ENCODE measurements around the gene POLD1. TPM values are rescaled to one million over a fixed set of nuclear protein-coding genes. Genes with fewer than 3 reads are reported as not detected.

POLD1 gene
- total RNA-seq, 1 donor: 25.0 TPM

DNA sequence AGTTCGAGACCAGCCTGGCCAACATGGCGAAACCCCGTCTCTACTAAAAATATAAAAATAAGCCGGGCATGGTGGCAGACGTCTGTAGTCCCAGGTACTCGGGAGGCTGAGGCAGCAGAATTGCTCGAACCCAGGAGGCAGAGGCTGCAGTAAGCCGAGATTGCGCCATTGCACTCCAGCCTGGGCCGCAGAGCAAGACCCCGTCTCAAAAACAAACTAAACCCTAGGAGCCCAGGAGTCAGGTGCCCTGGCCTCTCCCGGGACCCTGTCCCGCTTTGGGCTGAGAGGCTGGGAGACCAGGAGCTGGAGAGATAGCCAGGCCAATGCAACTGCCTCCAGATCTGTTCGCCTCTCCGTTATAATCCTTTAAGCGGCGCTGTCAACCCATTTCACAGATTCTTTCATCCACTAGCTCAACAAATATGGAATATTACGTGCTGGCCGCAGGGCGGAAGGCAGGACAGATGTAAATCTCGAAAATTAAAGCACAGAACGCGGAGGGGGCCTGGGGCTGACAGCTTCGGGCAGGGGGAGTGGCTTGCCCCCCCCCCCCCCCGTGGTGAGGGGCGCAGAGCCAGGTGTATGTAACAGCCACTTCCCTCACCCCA lies 43.3 kb downstream of the POLD1 start:
- no peak for DNase-seq (ENCODE audit: low read depth)
- H3K4me3 ChIP-seq (ENCODE audit: low read depth, low read length): peak overlapping the region; percentile 21
- TF ChIP-seq, protein P1, sequence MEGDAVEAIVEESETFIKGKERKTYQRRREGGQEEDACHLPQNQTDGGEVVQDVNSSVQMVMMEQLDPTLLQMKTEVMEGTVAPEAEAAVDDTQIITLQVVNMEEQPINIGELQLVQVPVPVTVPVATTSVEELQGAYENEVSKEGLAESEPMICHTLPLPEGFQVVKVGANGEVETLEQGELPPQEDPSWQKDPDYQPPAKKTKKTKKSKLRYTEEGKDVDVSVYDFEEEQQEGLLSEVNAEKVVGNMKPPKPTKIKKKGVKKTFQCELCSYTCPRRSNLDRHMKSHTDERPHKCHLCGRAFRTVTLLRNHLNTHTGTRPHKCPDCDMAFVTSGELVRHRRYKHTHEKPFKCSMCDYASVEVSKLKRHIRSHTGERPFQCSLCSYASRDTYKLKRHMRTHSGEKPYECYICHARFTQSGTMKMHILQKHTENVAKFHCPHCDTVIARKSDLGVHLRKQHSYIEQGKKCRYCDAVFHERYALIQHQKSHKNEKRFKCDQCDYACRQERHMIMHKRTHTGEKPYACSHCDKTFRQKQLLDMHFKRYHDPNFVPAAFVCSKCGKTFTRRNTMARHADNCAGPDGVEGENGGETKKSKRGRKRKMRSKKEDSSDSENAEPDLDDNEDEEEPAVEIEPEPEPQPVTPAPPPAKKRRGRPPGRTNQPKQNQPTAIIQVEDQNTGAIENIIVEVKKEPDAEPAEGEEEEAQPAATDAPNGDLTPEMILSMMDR (IDR thresholded peaks at IDR 0.05; ENCODE audit: insufficient read depth, low read depth, low read length): no peak

DNA sequence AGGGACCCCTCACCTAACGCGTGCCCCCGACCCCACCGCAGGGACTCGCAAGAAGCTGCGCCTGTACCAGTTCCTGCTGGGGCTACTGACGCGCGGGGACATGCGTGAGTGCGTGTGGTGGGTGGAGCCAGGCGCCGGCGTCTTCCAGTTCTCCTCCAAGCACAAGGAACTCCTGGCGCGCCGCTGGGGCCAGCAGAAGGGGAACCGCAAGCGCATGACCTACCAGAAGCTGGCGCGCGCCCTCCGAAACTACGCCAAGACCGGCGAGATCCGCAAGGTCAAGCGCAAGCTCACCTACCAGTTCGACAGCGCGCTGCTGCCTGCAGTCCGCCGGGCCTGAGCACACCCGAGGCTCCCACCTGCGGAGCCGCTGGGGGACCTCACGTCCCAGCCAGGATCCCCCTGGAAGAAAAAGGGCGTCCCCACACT lies 43.9 kb downstream of the POLD1 start:
- H3K4me3 ChIP-seq (ENCODE audit: low read depth, low read length): peak overlapping the region; percentile 21
- peak; percentile 82 for DNase-seq (ENCODE audit: low read depth)
- TF ChIP-seq, protein P1 (IDR thresholded peaks at IDR 0.05; ENCODE audit: insufficient read depth, low read depth, low read length): no peak

DNA sequence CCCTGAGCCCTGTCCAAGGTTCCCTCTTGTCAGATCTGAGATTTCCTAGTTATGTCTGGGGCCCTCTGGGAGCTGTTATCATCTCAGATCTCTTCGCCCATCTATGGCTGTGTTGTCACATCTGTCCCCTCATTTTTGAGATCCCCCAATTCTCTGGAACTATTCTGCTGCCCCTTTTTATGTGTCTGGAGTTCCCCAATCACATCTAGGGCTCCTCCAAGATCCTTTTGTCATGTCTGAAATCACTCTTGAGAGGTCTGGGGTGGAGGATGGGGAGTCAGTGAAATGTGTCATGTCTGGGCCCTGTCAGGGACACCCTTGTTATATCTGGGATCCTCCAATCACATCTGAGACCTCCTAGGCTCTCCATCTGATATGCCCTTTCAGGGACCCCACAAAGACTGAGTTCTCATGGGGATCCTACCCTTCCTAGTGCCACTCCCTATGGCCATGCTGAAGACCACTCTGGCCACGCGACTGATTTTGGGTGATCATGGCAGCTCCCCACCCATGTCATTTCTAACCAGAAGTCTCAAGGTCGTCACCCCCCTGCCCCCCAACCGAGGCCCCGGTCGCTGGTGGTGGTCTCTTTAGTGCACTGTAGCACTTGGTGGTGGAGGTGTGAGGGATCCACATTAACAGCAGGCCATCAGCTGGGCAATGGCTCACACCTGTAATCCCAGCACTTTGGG lies 44.8 kb downstream of the POLD1 start:
- H3K4me3 ChIP-seq (ENCODE audit: low read depth, low read length): no peak overlapping the region
- TF ChIP-seq, protein P1 (IDR thresholded peaks at IDR 0.05; ENCODE audit: insufficient read depth, low read depth, low read length): no peak
- no peak for DNase-seq (ENCODE audit: low read depth)

DNA sequence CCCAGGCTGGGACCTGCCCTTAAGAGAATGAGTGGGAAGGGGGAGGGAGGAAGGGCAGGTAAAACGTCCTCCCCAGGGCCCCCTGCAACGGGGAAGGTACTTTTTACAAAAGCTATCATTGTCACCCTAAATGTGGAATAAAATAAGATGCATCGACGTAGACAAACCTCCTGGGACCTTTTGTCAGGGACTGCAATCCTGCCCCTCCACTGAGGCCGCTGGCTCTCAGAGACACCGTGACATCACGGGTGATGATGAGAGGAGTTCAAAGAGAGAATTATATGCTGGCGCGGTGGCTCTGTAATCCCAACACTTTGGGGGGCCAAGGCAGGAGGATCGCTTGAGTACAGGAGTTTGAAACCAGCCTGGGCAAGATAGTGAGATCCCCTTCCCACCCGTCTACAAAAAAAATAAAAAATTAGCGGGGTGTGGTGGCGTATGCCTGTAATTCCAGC lies 46.8 kb downstream of the POLD1 start:
- peak overlapping the region; percentile 70 for H3K4me3 ChIP-seq (ENCODE audit: low read depth, low read length)
- DNase-seq (ENCODE audit: low read depth): no peak
- TF ChIP-seq, protein P1 (IDR thresholded peaks at IDR 0.05; ENCODE audit: insufficient read depth, low read depth, low read length): no peak

DNA sequence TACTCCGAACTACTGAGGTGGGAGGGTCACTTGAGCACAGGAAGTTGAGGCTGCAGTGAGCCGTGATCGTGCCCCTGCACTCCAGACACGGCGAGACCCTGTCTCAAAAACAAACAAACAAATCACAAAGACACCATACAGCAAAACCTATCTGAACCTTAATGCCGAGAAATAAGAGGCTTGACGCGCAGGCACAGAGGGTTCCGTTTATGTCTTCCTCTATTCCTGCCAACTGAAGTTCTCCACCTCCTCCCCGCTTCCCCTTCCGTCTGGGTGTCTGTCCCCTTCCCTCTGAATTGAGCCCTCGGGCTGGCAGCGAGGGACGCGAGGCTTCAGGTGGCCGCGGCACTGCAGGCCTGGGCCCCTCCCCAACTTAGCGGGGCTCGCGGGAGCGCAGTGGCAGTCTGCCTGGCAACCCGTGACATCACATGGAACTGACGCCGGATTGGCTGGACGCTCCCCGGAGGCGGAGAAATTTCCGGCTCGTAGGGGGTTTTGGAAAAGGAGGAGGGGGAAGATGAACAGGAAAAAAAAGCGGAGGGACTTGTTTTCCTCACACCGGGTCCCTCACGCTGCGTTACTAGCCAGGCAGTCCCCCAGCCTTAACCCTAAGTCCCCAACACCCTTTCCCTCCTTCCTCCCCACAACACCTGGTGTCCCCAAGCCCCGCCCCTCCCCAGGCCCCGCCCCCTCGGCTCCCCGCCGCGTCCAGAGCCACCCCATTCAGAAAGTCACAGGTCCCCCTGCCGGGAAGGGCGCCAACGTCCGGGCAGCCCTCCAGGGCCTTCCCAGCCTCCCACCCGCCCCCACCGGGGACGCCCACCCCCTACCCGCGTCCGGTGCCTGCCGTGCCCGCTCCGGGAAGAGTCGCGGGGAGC lies 47.4 kb downstream of the POLD1 start:
- DNase-seq (ENCODE audit: low read depth): peak; percentile 68
- TF ChIP-seq, protein P1 (IDR thresholded peaks at IDR 0.05; ENCODE audit: insufficient read depth, low read depth, low read length): no peak
- peak overlapping the region; percentile 70 for H3K4me3 ChIP-seq (ENCODE audit: low read depth, low read length)

DNA sequence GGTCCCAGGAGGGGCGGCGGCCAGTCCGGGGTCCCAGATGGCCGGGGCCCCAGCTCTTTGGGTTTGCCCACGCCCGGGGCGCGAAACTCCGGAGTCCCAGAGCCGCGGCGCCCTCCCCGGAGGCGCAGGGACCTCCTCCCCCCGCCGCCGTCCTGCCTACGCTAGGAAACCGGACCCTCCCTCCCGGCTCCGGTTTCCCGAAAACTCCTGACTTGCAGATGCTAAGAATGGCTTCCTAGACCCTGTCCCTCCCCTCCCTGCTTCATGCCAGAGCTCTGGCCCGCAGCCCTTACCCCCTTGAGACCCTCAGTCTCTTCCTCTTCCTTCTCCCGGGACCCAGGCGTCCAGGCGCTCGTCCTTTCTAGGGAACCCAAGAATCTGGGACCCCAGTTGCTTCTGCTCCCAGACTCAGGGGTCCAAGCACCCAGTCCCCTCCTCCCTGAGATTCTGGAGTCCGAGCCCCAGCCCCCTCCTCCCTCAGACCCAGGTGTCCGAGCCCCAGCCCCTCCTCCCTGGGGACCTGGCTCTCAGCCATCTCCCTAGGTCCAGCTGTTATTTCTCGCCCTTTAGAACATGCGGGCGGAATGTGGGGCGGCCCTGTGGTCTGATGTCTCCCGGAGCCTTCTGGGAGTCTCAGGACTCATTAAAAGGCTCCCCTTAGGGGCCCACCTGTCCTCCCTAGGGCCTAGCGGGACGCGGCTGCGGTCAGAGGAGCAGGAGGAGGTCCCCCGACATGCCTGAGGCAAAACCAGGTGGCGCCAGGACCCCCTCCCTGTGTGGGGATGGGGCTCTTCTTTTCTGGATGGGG lies 48.3 kb downstream of the POLD1 start, which contains the start of gene MYBPC2:
TSS of gene MYBPC2 (plus strand) at position 672 of the 808 bp plus-strand sequence. CDS start at position 734, 62 bp downstream.
- peak within 1 kb of the TSS; percentile 70 for H3K4me3 ChIP-seq (ENCODE audit: low read depth, low read length)
- peak; percentile 4 for DNase-seq (ENCODE audit: low read depth)
- TF ChIP-seq, protein P1 (IDR thresholded peaks at IDR 0.05; ENCODE audit: insufficient read depth, low read depth, low read length): no peak
